Neuronal stem cell (in vitro differentiated cells): ENCODE results near the gene CDH2.

Source experiments
- DNase-seq: peaks from one replicate; pipeline ENCODE4 v3.0.0-alpha.2; 2013; ENCODE audit warnings: low spot score
- H2AFZ ChIP-seq: one replicate; pipeline ENCODE4 v1.6.1; 2013; ENCODE audit warnings: mild to moderate bottlenecking, low read length, inconsistent platforms
- H2AK5ac ChIP-seq: 2 replicates; pipeline ENCODE4 v1.6.1; 2013; ENCODE audit warnings: low read depth, mild to moderate bottlenecking, inconsistent platforms, low read length, moderate library complexity, mixed read lengths
- H2BK120ac ChIP-seq: 2 replicates; pipeline ENCODE4 v1.6.1; 2013; ENCODE audit warnings: low read depth, mild to moderate bottlenecking, inconsistent platforms, low read length, moderate library complexity, mixed read lengths
- H2BK12ac ChIP-seq: one replicate; pipeline ENCODE4 v1.6.1; 2013; ENCODE audit warnings: low read length, inconsistent platforms
- H2BK15ac ChIP-seq: 2 replicates; pipeline ENCODE4 v1.6.1; 2013; ENCODE audit warnings: mild to moderate bottlenecking, low read length, inconsistent platforms, mixed read lengths
- H2BK5ac ChIP-seq: one replicate; pipeline ENCODE4 v1.6.1; 2013; ENCODE audit warnings: inconsistent platforms, mild to moderate bottlenecking, low read length, moderate library complexity
- H3K14ac ChIP-seq: one replicate; pipeline ENCODE4 v1.6.1; 2013; ENCODE audit warnings: low read length, inconsistent platforms
- H3K18ac ChIP-seq: 2 replicates; pipeline ENCODE4 v1.6.1; 2013; ENCODE audit warnings: low read length, inconsistent platforms
- H3K23ac ChIP-seq: 2 replicates; pipeline ENCODE4 v1.6.1; 2013; ENCODE audit warnings: low read depth, mild to moderate bottlenecking, mixed read lengths, low read length, inconsistent platforms; ENCODE audit not compliant: poor library complexity
- H3K27ac ChIP-seq: replicated peaks from 3 replicates; pipeline ENCODE4 v1.5.1; 2013; ENCODE audit warnings: low read length, inconsistent platforms
- H3K27me3 ChIP-seq, 3 experiments: 2 replicates each; pipeline ENCODE4 v1.6.1; 2013; ENCODE audit warnings: low read length in 3 of 3, mild to moderate bottlenecking in 2 of 3, inconsistent platforms in 1 of 3, low read depth in 1 of 3, mixed read lengths in 1 of 3, moderate library complexity in 1 of 3; ENCODE audit not compliant: control insufficient read depth in 3 of 3, insufficient read depth in 3 of 3
- H3K36me3 ChIP-seq, 2 donors: replicated peaks in 1 of 2; 2 replicates each; pipeline ENCODE4 v1.6.1; 2013; ENCODE audit warnings: low read length in 2 of 2; ENCODE audit not compliant: control insufficient read depth in 2 of 2, insufficient read depth in 2 of 2
- H3K4ac ChIP-seq: 2 replicates; pipeline ENCODE4 v1.6.1; 2013; ENCODE audit warnings: inconsistent platforms, mild to moderate bottlenecking, low read length, moderate library complexity
- H3K4me1 ChIP-seq, 2 donors: 1 replicate in 1 of 2; 2 replicates in 1 of 2; pipeline ENCODE4 v1.6.1; 2013; ENCODE audit warnings: low read length in 2 of 2, low read depth in 1 of 2; ENCODE audit not compliant: control insufficient read depth in 2 of 2, insufficient read depth in 1 of 2
- H3K4me2 ChIP-seq: one replicate; pipeline ENCODE4 v1.6.1; 2013; ENCODE audit warnings: mild to moderate bottlenecking, low read length, inconsistent platforms; ENCODE audit not compliant: insufficient read depth, poor library complexity, severe bottlenecking
- H3K4me3 ChIP-seq, 2 donors: 2 replicates each; pipeline ENCODE4 v1.5.1; 2013; ENCODE audit warnings: low read length in 2 of 2, mild to moderate bottlenecking in 2 of 2, inconsistent platforms in 1 of 2, moderate library complexity in 1 of 2
- H3K79me1 ChIP-seq: one replicate; pipeline ENCODE4 v1.6.1; 2013; ENCODE audit warnings: low read depth, mild to moderate bottlenecking, inconsistent platforms, low read length, moderate library complexity
- H3K9ac ChIP-seq: one replicate; pipeline ENCODE4 v1.6.1; 2013; ENCODE audit warnings: mild to moderate bottlenecking, low read depth, low read length, inconsistent platforms; ENCODE audit not compliant: poor library complexity
- H3K9me3 ChIP-seq, 2 donors: replicated peaks in 1 of 2; 2 replicates each; pipeline versions ENCODE3 to v1.6.1; 2013; ENCODE audit warnings: low read length in 2 of 2, mild to moderate bottlenecking in 2 of 2, inconsistent platforms in 1 of 2, low read depth in 1 of 2, mixed read lengths in 1 of 2, moderate library complexity in 1 of 2; ENCODE audit not compliant: control insufficient read depth in 2 of 2, insufficient read depth in 1 of 2
- H4K8ac ChIP-seq: one replicate; pipeline ENCODE4 v1.6.1; 2013; ENCODE audit warnings: low read depth, mild to moderate bottlenecking, inconsistent platforms, low read length, moderate library complexity
- H4K91ac ChIP-seq: one replicate; pipeline ENCODE4 v1.6.1; 2013; ENCODE audit warnings: low read length, low read depth, mild to moderate bottlenecking, inconsistent platforms; ENCODE audit not compliant: poor library complexity
- WGBS, 2 donors: extraction: QIAGEN DNeasy Blood & Tissue Kit; methylation state at CpG; one replicate each; pipeline ENCODE4 v1.1.7; 2013; ENCODE audit warnings: missing lambda C conversion rate in 2 of 2, mixed read lengths in 1 of 2; ENCODE audit not compliant: insufficient read length in 2 of 2, insufficient replicate concordance in 1 of 2; ENCODE audit errors: extremely low coverage in 2 of 2; 5-methylcytosine and 5-hydroxymethylcytosine counted together

The CDH2 gene

DNA sequence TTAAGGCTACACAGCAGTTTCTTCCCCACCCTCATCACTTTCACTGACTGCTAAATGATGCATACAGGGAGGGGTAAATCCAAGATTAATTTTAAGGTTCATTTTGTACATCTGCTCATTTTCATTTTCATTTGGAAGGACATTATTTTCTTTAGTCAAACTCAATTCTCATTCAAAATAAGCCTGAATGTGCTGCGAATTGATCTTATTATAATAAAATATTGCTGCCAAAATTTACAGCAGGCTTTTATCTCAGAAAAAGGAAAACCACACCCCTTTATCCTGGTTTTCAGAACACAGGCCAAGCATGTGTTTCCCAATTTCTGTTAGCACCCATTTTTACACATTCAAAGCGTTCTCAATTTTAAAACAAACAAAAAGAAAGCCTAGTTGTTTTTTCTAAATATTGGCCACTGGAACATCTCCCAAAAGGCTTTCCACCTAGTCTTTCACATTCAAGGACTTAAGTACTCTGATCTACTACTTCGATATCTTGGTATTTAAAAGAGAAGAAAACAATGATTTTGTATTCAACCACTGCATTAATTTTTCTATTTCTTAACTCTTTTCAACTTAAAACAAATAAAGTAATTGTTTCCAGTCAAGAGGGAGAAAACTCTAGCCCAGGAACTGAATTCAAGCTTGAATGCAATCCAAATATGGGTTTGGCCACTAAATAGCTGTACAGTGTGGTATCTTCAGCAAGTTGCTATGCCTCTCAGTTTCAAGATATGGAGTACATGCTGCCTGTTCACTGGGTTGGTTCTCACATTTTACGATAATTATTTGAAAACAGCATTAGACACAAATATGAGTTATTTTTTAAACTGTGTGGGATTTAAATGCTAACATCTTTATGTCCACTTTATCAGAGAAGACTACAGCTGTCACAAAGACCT lies 52.5 kb downstream of the CDH2 start:
- H3K9ac ChIP-seq: no peak overlapping the region
- peaks cover 0 to 13% of the 10 kb centered on the region in 2 donors for H3K9me3 ChIP-seq
- WGBS, 2 donors: no CpG with 5 or more reads among the region's 4 CpGs
- H2AK5ac ChIP-seq: no peak overlapping the region
- no peak for DNase-seq
- no peak overlapping the region for H3K14ac ChIP-seq
- no peak overlapping the region for H3K27ac ChIP-seq
- H2BK12ac ChIP-seq: no peak overlapping the region
- H2BK5ac ChIP-seq: no peak overlapping the region
- H2BK15ac ChIP-seq: no peak overlapping the region
- no peak overlapping the region for H3K4ac ChIP-seq
- H4K91ac ChIP-seq: no peak overlapping the region
- no peak overlapping the region for H3K23ac ChIP-seq
- H3K18ac ChIP-seq: no peak overlapping the region
- no peak overlapping the region for H2AFZ ChIP-seq
- H3K27me3 ChIP-seq: no peaks in the 10 kb centered on the region
- H2BK120ac ChIP-seq: no peak overlapping the region
- H3K79me1 ChIP-seq: peaks cover 4% of the 10 kb centered on the region
- H3K4me3 ChIP-seq: no peak overlapping the region
- peaks cover 3 to 71% of the 10 kb centered on the region in 2 donors for H3K36me3 ChIP-seq
- H3K4me2 ChIP-seq: no peak overlapping the region
- no peak overlapping the region for H4K8ac ChIP-seq
- H3K4me1 ChIP-seq: peaks cover 2 to 7% of the 10 kb centered on the region in 2 donors

- Histone ChIP-seq H2AFZ (no peak overlapping the region), H3K27me3 (no peaks in the 10 kb centered on the region), H3K27ac (no peak overlapping the region), H3K14ac (no peak overlapping the region), H3K79me1 (peaks cover 4% of the 10 kb centered on the region), H3K4me1 (peaks cover 2 to 9% of the 10 kb centered on the region in 2 donors), H3K23ac (no peak overlapping the region), H2BK15ac (no peak overlapping the region), H2BK5ac (no peak overlapping the region), H4K91ac (no peak overlapping the region), H3K4me3 (no peak overlapping the region), H2AK5ac (no peak overlapping the region), H4K8ac (no peak overlapping the region), H2BK120ac (no peak overlapping the region), H2BK12ac (no peak overlapping the region), H3K9ac (no peak overlapping the region), H3K4me2 (no peak overlapping the region), H3K18ac (no peak overlapping the region), H3K9me3 (peaks cover 0 to 16% of the 10 kb centered on the region in 2 donors), H3K36me3 (peaks cover 3 to 68% of the 10 kb centered on the region in 2 donors), H3K4ac (no peak overlapping the region)
- no peak for DNase-seq
- whole genome bisulfite sequencing, 2 donors: no CpG with 5 or more reads among the region's 3 CpGs
These were observed 53.4 kb downstream of the CDH2 start for GRCh38 chr18:28123401-28124030.

DNA sequence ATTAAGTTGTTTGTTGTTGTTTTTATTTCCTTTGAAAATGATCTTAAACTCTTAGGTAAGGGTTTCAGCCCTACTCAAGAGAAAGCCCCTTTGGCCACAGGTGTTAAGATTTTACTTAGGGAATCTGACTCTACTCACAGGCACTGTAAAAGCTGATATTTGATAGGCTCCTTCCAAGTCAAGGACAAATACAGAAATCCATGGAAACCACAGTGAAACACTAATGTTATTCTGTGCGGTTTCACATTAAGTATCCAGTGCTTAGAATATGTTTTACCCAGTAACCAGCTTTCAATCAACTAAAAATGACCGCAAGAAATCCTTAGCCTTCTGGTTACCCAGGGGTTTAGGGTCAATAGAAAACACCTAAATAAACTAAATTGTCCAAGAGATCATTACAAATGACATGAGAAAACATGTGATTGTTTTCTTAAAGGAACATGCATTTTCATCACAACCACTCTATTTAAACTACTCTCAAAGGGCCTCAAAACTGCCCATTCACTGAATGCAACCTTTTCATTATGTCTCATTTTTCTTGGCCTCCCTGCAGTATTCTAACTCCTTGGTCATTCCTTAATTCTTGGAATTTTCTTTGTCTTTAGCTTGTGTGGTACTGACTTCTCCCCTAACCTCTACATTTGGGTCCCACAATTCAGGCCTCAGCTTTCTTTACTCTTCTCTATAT lies 56.0 kb downstream of the CDH2 start:
- peaks cover 0 to 20% of the 10 kb centered on the region in 2 donors for H3K9me3 ChIP-seq
- no peak overlapping the region for H4K91ac ChIP-seq
- peaks cover 0 to 47% of the 10 kb centered on the region in 2 donors for H3K36me3 ChIP-seq
- H3K27me3 ChIP-seq: no peaks in the 10 kb centered on the region
- peaks cover 2 to 9% of the 10 kb centered on the region in 2 donors for H3K4me1 ChIP-seq
- no peak overlapping the region for H3K9ac ChIP-seq
- no peak overlapping the region for H3K23ac ChIP-seq
- no peak overlapping the region for H2BK15ac ChIP-seq
- no peak overlapping the region for H2BK5ac ChIP-seq
- DNase-seq: no peak
- no peak overlapping the region for H3K27ac ChIP-seq
- H4K8ac ChIP-seq: no peak overlapping the region
- H3K4me3 ChIP-seq: no peak overlapping the region
- no peak overlapping the region for H3K14ac ChIP-seq
- H2BK120ac ChIP-seq: no peak overlapping the region
- no peak overlapping the region for H2BK12ac ChIP-seq
- H2AK5ac ChIP-seq: no peak overlapping the region
- no peak overlapping the region for H3K18ac ChIP-seq
- no peak overlapping the region for H2AFZ ChIP-seq
- no peak overlapping the region for H3K4me2 ChIP-seq
- H3K79me1 ChIP-seq: peaks cover 2% of the 10 kb centered on the region
- H3K4ac ChIP-seq: no peak overlapping the region
- no CpG with 5 or more reads among the region's 2 CpGs for WGBS, 2 donors

- Histone ChIP-seq H3K14ac (no peak overlapping the region), H3K4ac (no peak overlapping the region), H2AK5ac (no peak overlapping the region), H3K23ac (no peak overlapping the region), H3K9ac (no peak overlapping the region), H2BK15ac (no peak overlapping the region), H3K4me1 (peaks cover 11 to 17% of the 10 kb centered on the region in 2 donors), H3K36me3 (peaks cover 0 to 50% of the 10 kb centered on the region in 2 donors), H3K4me2 (no peak overlapping the region), H2AFZ (no peak overlapping the region), H3K27me3 (no peaks in the 10 kb centered on the region), H3K4me3 (no peak overlapping the region), H4K8ac (no peak overlapping the region), H4K91ac (no peak overlapping the region), H2BK5ac (no peak overlapping the region), H2BK120ac (no peak overlapping the region), H3K9me3 (peaks cover 0 to 18% of the 10 kb centered on the region in 2 donors), H3K79me1 (peaks cover 3% of the 10 kb centered on the region), H3K27ac (no peak overlapping the region), H3K18ac (no peak overlapping the region), H2BK12ac (no peak overlapping the region)
- WGBS, 2 donors: no CpG with 5 or more reads among the region's 1 CpG
- DNase-seq: no peak
These were observed 60.5 kb downstream of the CDH2 start for GRCh38 chr18:28116461-28116860.
